ENCODE measurements around the gene STARD13. TPM values are rescaled to one million over a fixed set of nuclear protein-coding genes. Genes with fewer than 3 reads are reported as not detected.

STARD13 gene
- total RNA-seq, 4 donors from 2014 or later: 52.0 to 114 (median 89.2) TPM

GRCh38 chr13:33249894-33250293 lies 35.7 kb downstream of the STARD13 start:
- H3K27ac ChIP-seq: no peak overlapping the region
- peaks cover 13 to 14% of the 10 kb centered on the region in 2 donors for H3K4me1 ChIP-seq
- no peaks in the 10 kb centered on the region for H3K9me3 ChIP-seq
- no peak for DNase-seq
- H3K36me3 ChIP-seq: no peaks in the 10 kb centered on the region
- H3K27me3 ChIP-seq: no peaks in the 10 kb centered on the region
- no peak overlapping the region for H3K4me3 ChIP-seq (replicated peaks in 1 of 3)
- WGBS, 2 donors: 76 to 93% methylated on average over 3 of the region's 3 CpGs
- TF ChIP-seq POLR2A (IDR thresholded peaks at IDR 0.05): no peak
- intact Hi-C loops (cut with DNase I): no loop called here

GRCh38 chr13:33249066-33249465 lies 36.5 kb downstream of the STARD13 start:
- H3K4me1 ChIP-seq: peaks cover 13 to 14% of the 10 kb centered on the region in 2 donors
- H3K9me3 ChIP-seq: no peaks in the 10 kb centered on the region
- TF ChIP-seq CTCF (IDR thresholded peaks at IDR 0.05): no peak
- TF ChIP-seq POLR2A (IDR thresholded peaks at IDR 0.05): no peak
- H3K27me3 ChIP-seq: no peaks in the 10 kb centered on the region
- DNase-seq: no peak
- no peak overlapping the region for H3K27ac ChIP-seq
- H3K4me3 ChIP-seq (replicated peaks in 1 of 3): no peak overlapping the region
- H3K36me3 ChIP-seq: no peaks in the 10 kb centered on the region
- intact Hi-C loops (cut with DNase I): no loop called here
- 86 to 89% methylated on average over 6 of the region's 6 CpGs for WGBS, 2 donors

- Histone ChIP-seq H3K9me3 (no peaks in the 10 kb centered on the region), H3K27ac (no peak overlapping the region), H3K4me3 (replicated peaks in 1 of 3) (no peak overlapping the region), H3K36me3 (no peaks in the 10 kb centered on the region), H3K4me1 (peaks cover 11 to 12% of the 10 kb centered on the region in 2 donors), H3K27me3 (no peaks in the 10 kb centered on the region)
- intact Hi-C loops (cut with DNase I): no loop called here
- TF ChIP-seq POLR2A (IDR thresholded peaks at IDR 0.05) (no peak), CTCF (IDR thresholded peaks at IDR 0.05) (no peak)
- WGBS, 2 donors: 82 to 91% methylated on average over 1 of the region's 1 CpG
- no peak for DNase-seq
Measured at GRCh38 chr13:33245505-33246158, 39.9 kb downstream of the STARD13 start.

GRCh38 chr13:33244907-33245287 lies 40.7 kb downstream of the STARD13 start:
- no peaks in the 10 kb centered on the region for H3K36me3 ChIP-seq
- 89 to 92% methylated on average over 4 of the region's 4 CpGs for WGBS, 2 donors
- TF ChIP-seq POLR2A (IDR thresholded peaks at IDR 0.05): no peak
- no peak for TF ChIP-seq CTCF (IDR thresholded peaks at IDR 0.05)
- DNase-seq: no peak
- H3K4me1 ChIP-seq: peaks cover 11% of the 10 kb centered on the region in 2 donors
- intact Hi-C loops (cut with DNase I): no loop called here
- no peaks in the 10 kb centered on the region for H3K27me3 ChIP-seq
- H3K9me3 ChIP-seq: no peaks in the 10 kb centered on the region
- no peak overlapping the region for H3K4me3 ChIP-seq (replicated peaks in 1 of 3)
- H3K27ac ChIP-seq: peak overlapping the region in 1 of 3 donors; percentile 4

GRCh38 chr13:33244210-33244906 lies 41.2 kb downstream of the STARD13 start:
- H3K27me3 ChIP-seq: no peaks in the 10 kb centered on the region
- H3K27ac ChIP-seq: peak overlapping the region in 1 of 3 donors; percentile 4
- no peak overlapping the region for H3K4me3 ChIP-seq (replicated peaks in 1 of 3)
- DNase-seq: no peak
- H3K4me1 ChIP-seq: peaks cover 11% of the 10 kb centered on the region in 2 donors
- 93 to 95% methylated on average over 3 of the region's 3 CpGs for WGBS, 2 donors
- no peaks in the 10 kb centered on the region for H3K9me3 ChIP-seq
- TF ChIP-seq POLR2A (IDR thresholded peaks at IDR 0.05) (no peak), CTCF (IDR thresholded peaks at IDR 0.05) (no peak)
- no peaks in the 10 kb centered on the region for H3K36me3 ChIP-seq
- intact Hi-C loops (cut with DNase I): no loop called here
